ENCODE measurements around the gene CD5L.

The CD5L gene

DNA sequence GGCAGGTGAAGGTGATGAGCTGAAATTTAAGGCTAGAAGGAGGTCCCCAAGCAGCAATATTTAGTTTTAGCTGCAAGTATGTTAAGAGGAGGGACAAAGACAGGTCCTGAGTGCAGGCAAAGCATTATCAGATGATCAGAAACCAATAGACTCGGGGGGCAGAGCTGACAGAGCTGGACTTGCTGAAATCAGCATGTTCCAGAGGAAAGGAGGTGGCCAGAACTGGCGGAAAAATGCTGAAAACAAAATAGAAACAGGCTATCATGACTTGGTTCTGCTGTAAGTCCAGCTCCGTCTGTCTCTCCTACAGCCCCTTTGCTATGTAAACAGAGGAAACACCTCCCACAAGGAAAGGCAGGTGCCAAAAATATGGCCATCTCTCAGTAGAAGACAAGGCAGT, at the start of gene CD5L:
Gene CD5L, minus strand, starts transcription at position 101 of the 400 bp plus-strand sequence. CDS start 107 bp downstream, outside the sequence.
- DNase-seq (ENCODE audit: low read depth in 4 of 4, low spot score in 1 of 4): no peak

DNA sequence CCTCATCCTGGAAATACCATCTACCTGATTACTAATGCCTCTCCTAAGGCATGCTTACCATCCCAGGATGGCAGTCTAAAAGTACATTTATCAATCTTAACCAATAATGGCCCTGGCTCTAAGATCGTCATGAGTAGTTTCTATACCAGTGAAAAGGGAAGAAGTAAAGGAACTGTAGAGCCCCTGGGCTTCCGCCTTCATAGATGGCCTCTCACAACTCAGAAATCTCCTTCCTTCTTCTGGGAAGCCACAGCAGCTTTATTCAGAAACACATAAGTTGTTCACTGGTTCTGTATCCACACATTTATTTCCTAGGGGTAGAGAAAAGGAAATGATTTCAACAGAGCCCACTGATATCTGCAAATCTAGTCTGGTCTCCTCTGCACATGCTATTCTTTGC, 41.0 kb upstream of the CD5L start:
- no peak for DNase-seq (ENCODE audit: low read depth in 4 of 4, low spot score in 1 of 4)

DNA sequence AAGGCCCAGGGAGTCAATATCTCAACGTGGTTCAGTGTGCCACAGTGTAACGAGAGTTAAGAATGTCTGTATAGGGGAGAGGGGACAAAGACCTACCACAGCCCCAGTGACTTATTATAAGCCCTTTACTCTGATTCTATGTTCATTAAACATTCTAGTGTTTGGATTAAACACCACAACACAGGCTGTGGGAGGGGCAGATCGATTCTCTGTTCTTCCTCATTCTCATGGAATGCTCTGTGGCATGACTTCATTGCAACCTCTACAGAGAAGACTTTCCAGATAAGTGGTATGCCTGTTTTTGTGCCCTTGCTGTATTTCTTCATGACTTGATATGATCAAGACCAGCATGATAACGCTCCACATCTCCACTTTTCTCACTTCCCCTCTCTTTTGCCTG, 39.0 kb upstream of the CD5L start:
- no peak for DNase-seq (ENCODE audit: low read depth in 4 of 4, low spot score in 1 of 4)

DNA sequence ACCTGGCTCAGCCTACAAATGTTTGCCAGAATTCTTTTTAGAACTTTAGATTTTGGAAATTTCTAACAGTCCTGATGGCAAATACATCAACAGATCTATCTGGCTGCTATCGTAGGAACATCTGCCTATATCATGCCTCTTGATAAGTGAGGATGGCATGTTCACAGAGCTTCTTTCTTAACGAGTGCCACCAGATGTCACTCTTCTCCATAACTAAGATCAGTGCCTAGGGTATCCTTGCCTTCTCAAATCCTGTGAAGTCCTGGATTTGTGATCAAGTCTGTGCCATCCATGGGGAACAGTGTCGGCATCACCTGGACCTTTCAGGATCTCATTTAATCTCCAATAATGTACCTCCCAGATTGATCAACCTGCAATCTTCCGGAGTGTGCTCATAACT, 36.5 kb upstream of the CD5L start:
- DNase-seq (ENCODE audit: low read depth in 4 of 4, low spot score in 1 of 4): no peak

GRCh38 chr1:157870490-157870889, 28.9 kb upstream of the CD5L start:
- no peak for DNase-seq (ENCODE audit: low read depth in 4 of 4, low spot score in 1 of 4)

DNA sequence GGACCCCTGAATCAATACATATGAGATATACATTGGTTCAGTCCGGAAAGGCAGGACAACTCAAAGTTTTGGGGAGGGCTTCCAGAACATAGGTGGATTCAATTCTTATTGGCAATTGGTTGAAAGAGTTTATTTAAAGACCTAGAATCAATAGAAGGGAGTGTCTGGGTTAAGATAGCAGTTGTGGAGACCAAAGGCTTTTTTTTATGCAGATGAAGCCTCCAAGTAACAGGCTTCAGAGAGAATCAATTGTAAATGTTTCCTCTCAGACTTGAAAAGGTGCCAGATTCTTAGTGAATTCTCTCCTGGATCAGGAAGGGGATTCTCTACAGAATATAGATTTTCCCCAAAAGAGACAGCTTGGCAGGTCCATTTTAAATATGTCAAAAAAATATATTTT, 27.0 kb upstream of the CD5L start:
- no peak for DNase-seq (ENCODE audit: low read depth in 4 of 4, low spot score in 1 of 4)

GRCh38 chr1:157862114-157863070, 20.8 kb upstream of the CD5L start:
- DNase-seq (ENCODE audit: low read depth in 4 of 4, low spot score in 1 of 4): no peak

DNA sequence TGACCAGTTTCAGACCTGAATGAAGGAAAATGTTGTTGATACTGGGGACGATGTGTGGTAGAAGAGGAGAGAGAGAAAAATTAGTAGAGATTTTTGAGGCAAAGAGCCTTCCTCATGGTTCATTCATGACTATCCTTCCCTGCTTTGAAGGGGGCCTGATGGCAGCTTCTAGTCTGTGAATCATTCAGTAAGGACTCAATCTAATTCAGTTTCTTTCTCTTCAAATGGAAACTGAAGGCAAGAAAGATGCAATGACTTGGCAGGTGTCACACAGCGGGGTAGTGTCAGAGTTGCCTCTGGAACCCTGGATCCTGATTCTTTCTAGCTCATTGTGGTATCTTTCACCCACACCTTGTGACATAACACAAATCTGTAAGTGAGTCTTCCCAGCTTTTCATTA, 14.9 kb upstream of the CD5L start:
- no peak for DNase-seq (ENCODE audit: low read depth in 4 of 4, low spot score in 1 of 4)

DNA sequence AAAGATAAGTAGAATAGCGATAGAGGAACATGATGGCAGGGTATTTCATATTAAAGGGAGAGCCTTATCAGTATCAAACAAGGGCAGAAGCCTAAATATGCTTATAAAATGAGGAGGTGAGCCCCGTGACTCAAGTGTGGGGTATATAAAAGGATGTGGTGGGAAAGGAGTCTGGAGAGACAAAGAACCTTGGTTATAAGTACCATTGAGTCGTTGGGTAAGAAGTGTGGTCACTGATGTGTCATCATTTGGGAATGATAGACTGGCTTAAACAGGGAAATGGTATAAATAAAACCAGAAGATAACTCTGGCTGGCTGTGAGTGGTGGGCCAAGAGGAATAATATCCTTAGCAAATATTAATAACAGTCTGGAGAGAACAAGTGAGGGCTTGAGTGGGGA, 10.9 kb upstream of the CD5L start:
- DNase-seq (ENCODE audit: low read depth in 4 of 4, low spot score in 1 of 4): no peak

GRCh38 chr1:157849229-157849875, 7.7 kb upstream of the CD5L start:
- no peak for DNase-seq (ENCODE audit: low read depth in 4 of 4, low spot score in 1 of 4)

GRCh38 chr1:157844089-157844830, 2.7 kb upstream of the CD5L start:
- DNase-seq (ENCODE audit: low read depth in 4 of 4, low spot score in 1 of 4): no peak

- no peak for DNase-seq (ENCODE audit: low read depth in 4 of 4, low spot score in 1 of 4)
These were observed 1.3 kb upstream of the CD5L start for GRCh38 chr1:157842939-157843338.

- DNase-seq (ENCODE audit: low read depth in 4 of 4, low spot score in 1 of 4): no peak
These were observed 2.6 kb downstream of the CD5L start for GRCh38 chr1:157838966-157839365.

DNA sequence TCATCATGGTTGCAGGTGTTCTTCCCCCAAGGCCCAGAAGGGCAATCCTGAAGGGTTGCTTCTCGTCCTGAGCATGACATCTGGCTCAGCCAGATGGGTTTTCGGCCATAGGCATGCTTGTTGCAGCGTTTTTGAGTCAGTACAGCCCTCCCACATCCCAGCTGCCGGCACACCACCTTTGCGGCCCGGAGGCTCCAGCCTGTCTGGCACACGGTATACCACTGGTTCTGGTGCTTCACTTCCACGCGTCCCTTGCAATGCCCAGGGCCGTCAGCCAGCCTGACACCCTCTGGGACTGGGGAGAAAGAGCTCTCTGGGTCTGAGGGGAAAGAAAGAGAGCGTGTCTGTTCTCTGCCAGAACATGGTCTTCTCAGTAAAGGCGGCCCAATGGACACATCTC, 7.2 kb downstream of the CD5L start:
- DNase-seq (ENCODE audit: low read depth in 4 of 4, low spot score in 1 of 4): no peak

DNA sequence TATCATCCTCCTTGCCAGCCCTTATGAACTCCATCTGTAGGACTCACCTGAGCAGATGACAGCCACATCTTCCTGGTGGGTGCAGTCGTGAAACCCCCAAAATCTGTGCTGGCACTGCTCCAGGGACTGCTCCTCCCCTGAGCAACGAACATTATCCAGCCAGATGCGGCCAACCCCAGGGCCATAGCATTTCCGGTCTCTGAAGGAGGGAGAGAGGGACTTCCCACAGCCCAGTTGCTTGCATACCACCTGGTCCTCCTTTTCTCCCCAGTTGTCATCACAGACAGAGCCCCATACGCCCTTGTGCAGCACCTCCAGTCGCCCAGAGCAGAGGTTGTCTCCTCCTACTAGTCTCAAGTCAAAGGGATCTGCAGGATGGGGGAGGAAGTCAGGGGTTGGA, 8.5 kb downstream of the CD5L start:
- no peak for DNase-seq (ENCODE audit: low read depth in 4 of 4, low spot score in 1 of 4)

DNA sequence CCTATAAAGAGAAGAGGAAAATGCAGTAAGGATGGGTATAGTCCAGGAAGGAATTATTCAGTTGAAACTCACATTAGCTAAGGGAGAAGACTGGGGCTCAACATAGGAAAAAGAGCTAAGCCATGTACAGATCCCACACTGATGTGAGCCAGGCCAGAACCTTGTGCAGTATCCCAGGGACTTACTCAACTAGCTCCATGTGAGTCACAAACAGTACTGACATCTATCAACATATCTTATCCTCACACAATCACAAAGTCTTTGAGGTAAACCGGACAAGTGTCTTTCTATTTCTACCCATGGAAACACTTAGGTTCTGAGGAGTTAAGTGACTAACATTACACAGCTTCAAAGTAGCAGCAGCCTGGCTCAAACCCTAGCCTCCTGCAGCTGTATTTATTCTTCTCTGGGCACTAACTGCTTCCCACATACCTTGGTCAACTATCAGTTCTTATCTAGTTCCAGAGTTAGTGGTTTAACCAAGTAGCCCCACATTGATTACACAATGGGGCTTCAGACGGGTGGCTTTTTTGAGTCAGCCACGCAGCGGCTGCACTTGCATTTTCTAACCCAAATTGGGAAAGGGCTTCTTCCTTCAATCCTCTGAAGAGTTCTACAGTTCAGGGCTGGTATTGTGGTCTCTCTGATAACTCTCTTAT, 9.5 kb downstream of the CD5L start:
- DNase-seq (ENCODE audit: low read depth in 4 of 4, low spot score in 1 of 4): no peak

- no peak for DNase-seq (ENCODE audit: low read depth in 4 of 4, low spot score in 1 of 4)
These were observed 10.7 kb downstream of the CD5L start for GRCh38 chr1:157830887-157831286.

- DNase-seq (ENCODE audit: low read depth in 4 of 4, low spot score in 1 of 4): no peak
These were observed 11.9 kb downstream of the CD5L start for GRCh38 chr1:157829711-157830110.

DNA sequence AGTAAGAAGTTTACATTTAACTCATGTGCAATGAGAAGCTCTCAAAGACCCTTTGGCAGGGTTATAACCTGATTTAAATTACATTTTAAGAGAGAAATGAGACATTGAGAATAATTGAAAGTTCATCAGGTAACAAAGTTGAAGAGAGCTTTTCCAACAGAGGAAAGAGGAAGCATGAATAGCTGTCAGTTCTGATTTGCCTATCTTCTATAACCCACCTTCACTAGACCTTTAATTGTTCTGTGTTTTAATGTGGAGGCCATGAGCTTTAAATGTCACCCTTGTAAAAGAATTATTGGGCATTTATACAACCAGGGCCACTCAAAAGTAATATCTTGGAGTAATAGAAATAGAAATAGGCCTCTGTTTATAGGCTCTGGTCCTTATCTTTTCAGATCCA, 12.4 kb downstream of the CD5L start:
- no peak for DNase-seq (ENCODE audit: low read depth in 4 of 4, low spot score in 1 of 4)

DNA sequence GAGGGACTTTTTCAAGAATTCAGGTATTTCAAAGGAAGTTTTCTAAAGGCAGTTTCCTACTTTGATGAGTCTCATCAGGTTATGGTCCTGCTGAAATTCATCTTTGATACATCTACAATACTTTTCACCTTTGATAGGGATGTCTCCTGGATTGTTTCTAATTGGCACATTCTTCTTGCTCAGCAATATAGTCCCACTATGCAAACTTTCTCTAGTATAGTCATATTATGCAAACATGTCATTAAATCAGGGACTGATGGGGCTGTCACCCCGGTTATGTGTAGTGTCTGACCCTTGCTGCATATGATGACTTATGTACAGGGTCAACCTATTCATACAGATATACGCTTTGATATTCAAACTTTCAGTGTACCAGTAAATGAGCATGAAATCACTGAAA, 21.3 kb downstream of the CD5L start:
- no peak for DNase-seq (ENCODE audit: low read depth in 4 of 4, low spot score in 1 of 4)

GRCh38 chr1:157819896-157820295, 21.7 kb downstream of the CD5L start, which contains the start of gene FCRL1:
FCRL1 (minus strand) TSS chr1:157820120; CDS start chr1:157820037, 83 bp downstream.
- DNase-seq (ENCODE audit: low read depth in 4 of 4, low spot score in 1 of 4): no peak
